Daoy (cell line): Measurements from ENCODE around the gene SLC41A1. TPM values are rescaled to one million over a fixed set of nuclear protein-coding genes. Genes with fewer than 3 reads are reported as not detected.

Experiments used
- DNase-seq: peaks from one replicate; pipeline ENCODE4 v3.0.0-alpha.2; 2015; ENCODE audit warnings: low read depth
- total RNA-seq: library from RNA; depleted of rRNA; stranded (reverse); fragments of >200 nt; shearing (Covaris generic); gene quantifications from 2 replicates; pipeline ENCODE4 v1.2.3, GENCODE V29; 2014

The SLC41A1 gene
- total RNA-seq, 1 experiment from 2014 or later: 25.1 TPM

GRCh38 chr1:205787287-205787916 lies 25.6 kb downstream of the SLC41A1 start:
- no peak for DNase-seq

GRCh38 chr1:205786601-205787000 lies 26.4 kb downstream of the SLC41A1 start:
- DNase-seq: no peak

- no peak for DNase-seq
These were observed 27.6 kb downstream of the SLC41A1 start for GRCh38 chr1:205785446-205785845.

GRCh38 chr1:205783904-205784303 lies 29.1 kb downstream of the SLC41A1 start:
- no peak for DNase-seq

- DNase-seq: no peak
These were observed 29.6 kb downstream of the SLC41A1 start for GRCh38 chr1:205783433-205783795.

- DNase-seq: no peak
These were observed 30.2 kb downstream of the SLC41A1 start for GRCh38 chr1:205782627-205783432.

GRCh38 chr1:205780335-205780734 lies 32.7 kb downstream of the SLC41A1 start:
- DNase-seq: no peak

- no peak for DNase-seq
These were observed 35.0 kb downstream of the SLC41A1 start for GRCh38 chr1:205777994-205778393.

GRCh38 chr1:205775717-205776056 lies 37.3 kb downstream of the SLC41A1 start:
- no peak for DNase-seq

- peak; percentile 85 for DNase-seq
These were observed 37.8 kb downstream of the SLC41A1 start, which contains the start of gene RAB29 for GRCh38 chr1:205775015-205775716. RAB29 (minus strand) TSS chr1:205775482; CDS start chr1:205774956, 526 bp downstream.

- peak; percentile 11 for DNase-seq
These were observed 38.6 kb downstream of the SLC41A1 start for GRCh38 chr1:205774198-205775014.

- DNase-seq: no peak
These were observed 40.4 kb downstream of the SLC41A1 start for GRCh38 chr1:205772607-205773032.

- DNase-seq: no peak
These were observed 42.4 kb downstream of the SLC41A1 start for GRCh38 chr1:205770618-205771017.

GRCh38 chr1:205769641-205770365 lies 43.2 kb downstream of the SLC41A1 start:
- no peak for DNase-seq

GRCh38 chr1:205767248-205767647 lies 45.8 kb downstream of the SLC41A1 start:
- no peak for DNase-seq

- DNase-seq: no peak
These were observed 46.4 kb downstream of the SLC41A1 start for GRCh38 chr1:205766570-205766969.

GRCh38 chr1:205766038-205766437 lies 47.0 kb downstream of the SLC41A1 start:
- DNase-seq: peak; percentile 44

GRCh38 chr1:205764578-205764977 lies 48.4 kb downstream of the SLC41A1 start:
- DNase-seq: no peak

GRCh38 chr1:205763980-205764379 lies 49.0 kb downstream of the SLC41A1 start:
- no peak for DNase-seq

GRCh38 chr1:205760606-205761005 lies 52.4 kb downstream of the SLC41A1 start:
- DNase-seq: no peak

- DNase-seq: no peak
These were observed 56.4 kb downstream of the SLC41A1 start for GRCh38 chr1:205756552-205756951.
